Osteocyte (in vitro differentiated cells): ENCODE results near the gene TRNP1. TPM values are rescaled to one million over a fixed set of nuclear protein-coding genes. Genes with fewer than 3 reads are reported as not detected.

Source experiments
- DNase-seq: peaks from one replicate; pipeline ENCODE4 v3.0.0; 2021; ENCODE audit warnings: mixed read lengths; ENCODE audit not compliant: unreplicated experiment; ENCODE audit errors: extremely low spot score
- H3K27ac Mint-ChIP-seq: one replicate; pipeline ENCODE4 v1.8.0; 2021; ENCODE audit warnings: mild to moderate bottlenecking, mixed read lengths; ENCODE audit not compliant: unreplicated experiment
- H3K27me3 Mint-ChIP-seq: one replicate; pipeline ENCODE4 v1.8.0; 2021; ENCODE audit warnings: mixed read lengths; ENCODE audit not compliant: unreplicated experiment
- H3K36me3 Mint-ChIP-seq: one replicate; pipeline ENCODE4 v1.8.0; 2021; ENCODE audit warnings: mixed read lengths; ENCODE audit not compliant: unreplicated experiment
- H3K4me1 Mint-ChIP-seq: one replicate; pipeline ENCODE4 v1.8.0; 2021; ENCODE audit warnings: mixed read lengths; ENCODE audit not compliant: unreplicated experiment
- H3K4me3 Mint-ChIP-seq: one replicate; pipeline ENCODE4 v1.8.0; 2021; ENCODE audit warnings: mild to moderate bottlenecking, moderate library complexity, mixed read lengths; ENCODE audit not compliant: unreplicated experiment
- H3K9me3 Mint-ChIP-seq: one replicate; pipeline ENCODE4 v1.8.0; 2021; ENCODE audit warnings: mixed read lengths; ENCODE audit not compliant: unreplicated experiment
- CTCF ChIP-seq: fragments of 200-600 bp; sonication (generic); IDR thresholded peaks from 2 replicates; pipeline ENCODE4 v1.5.0; 2021; ENCODE audit warnings: antibody characterized with exemption, mild to moderate bottlenecking, moderate library complexity
- total RNA-seq: library from RNA; stranded (reverse); gene quantifications from 2 replicates; pipeline ENCODE4 v1.2.1, GENCODE V29; 2021

Gene TRNP1
- total RNA-seq, 1 donor from 2014 or later: 33.7 TPM

DNA sequence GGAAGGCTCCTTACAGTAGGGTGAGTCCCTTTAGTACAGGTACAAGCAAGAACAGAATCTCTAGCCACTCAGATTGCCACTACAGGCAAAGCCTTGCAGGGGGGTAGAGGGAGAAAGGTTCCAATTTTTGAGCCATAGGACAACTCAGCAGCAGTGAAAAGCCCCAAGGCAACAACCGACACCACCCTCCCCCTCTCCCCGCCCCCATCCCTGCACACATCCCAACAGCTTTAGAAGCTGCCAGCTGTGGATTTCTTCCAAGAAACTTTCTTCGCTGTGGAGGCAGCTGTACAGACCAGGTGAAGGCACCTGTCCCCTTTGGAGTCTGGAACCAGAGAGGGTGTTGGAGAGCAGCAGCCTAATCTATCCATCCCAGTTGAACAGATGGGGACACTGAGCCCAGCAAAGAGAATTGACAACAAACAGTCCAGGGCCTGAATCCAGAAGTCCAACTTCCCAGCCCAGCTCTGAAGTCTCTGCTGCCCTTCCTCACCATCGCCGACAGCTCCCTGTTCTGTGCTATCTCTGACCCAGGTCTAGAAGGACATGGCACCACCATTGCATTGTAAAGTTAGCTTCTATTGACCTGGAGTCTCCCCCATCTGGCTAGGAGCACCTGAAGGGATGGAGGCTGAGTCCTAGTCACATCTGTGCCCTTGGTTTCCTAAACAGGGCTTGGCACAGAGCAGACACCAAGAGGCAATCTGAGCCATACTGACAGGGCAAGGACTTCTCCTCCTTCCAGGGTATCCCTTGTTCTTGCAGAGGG is 16.9 kb downstream of the TRNP1 start:
- H3K36me3 Mint-ChIP-seq: no peaks in the 10 kb centered on the region
- DNase-seq: no peak
- H3K4me3 Mint-ChIP-seq: peak overlapping the region; percentile 69
- peak overlapping the region; percentile 82 for H3K27ac Mint-ChIP-seq
- H3K9me3 Mint-ChIP-seq: no peaks in the 10 kb centered on the region
- H3K4me1 Mint-ChIP-seq: peaks cover 48% of the 10 kb centered on the region
- H3K27me3 Mint-ChIP-seq: no peaks in the 10 kb centered on the region
- no peak for TF ChIP-seq CTCF

DNA sequence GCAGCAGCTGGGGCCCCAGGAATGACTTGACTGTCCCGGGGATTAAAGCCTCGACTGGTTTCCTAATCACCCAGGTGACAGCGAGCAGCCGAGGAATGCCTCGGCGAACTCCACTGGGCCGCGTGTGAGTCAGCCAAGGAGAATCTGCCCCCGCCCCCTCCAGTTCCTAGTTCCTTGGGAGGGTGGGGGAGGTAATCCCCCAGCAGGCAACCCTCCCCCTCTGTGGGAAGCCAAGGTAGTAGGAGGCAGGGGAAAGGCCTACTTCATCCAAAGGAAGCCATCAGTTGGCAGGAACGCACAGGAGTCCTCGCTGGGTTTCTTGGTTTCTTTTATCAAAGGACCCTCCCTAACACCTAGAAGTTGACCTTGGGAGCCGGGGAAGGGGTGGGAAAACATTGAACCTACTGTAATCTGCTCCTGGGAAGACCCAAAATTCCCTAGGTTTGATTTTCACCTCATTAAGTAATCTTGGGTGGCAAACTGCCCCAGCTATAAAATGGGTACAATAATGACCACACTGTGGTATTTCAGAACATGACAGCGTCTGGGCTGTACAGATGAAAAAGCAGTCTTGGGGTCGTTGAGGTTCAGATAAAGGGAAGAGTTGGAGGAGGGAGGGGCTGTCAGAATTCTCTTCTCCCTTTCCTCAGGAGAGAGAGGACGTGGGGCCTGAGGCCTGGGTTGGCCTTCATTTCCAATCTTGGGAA is 17.7 kb downstream of the TRNP1 start:
- no peak for TF ChIP-seq CTCF
- H3K9me3 Mint-ChIP-seq: no peaks in the 10 kb centered on the region
- peak overlapping the region; percentile 69 for H3K4me3 Mint-ChIP-seq
- H3K36me3 Mint-ChIP-seq: no peaks in the 10 kb centered on the region
- DNase-seq: no peak
- peaks cover 46% of the 10 kb centered on the region for H3K4me1 Mint-ChIP-seq
- H3K27me3 Mint-ChIP-seq: no peaks in the 10 kb centered on the region
- H3K27ac Mint-ChIP-seq: peak overlapping the region; percentile 82

- Mint-ChIP-seq H3K27ac (peak overlapping the region; percentile 82), H3K36me3 (no peaks in the 10 kb centered on the region), H3K27me3 (no peaks in the 10 kb centered on the region), H3K4me3 (peak overlapping the region; percentile 69), H3K9me3 (no peaks in the 10 kb centered on the region), H3K4me1 (peaks cover 43% of the 10 kb centered on the region)
- TF ChIP-seq CTCF: no peak
- no peak for DNase-seq
Measured at GRCh38 chr1:27011976-27012563, 18.6 kb downstream of the TRNP1 start.

DNA sequence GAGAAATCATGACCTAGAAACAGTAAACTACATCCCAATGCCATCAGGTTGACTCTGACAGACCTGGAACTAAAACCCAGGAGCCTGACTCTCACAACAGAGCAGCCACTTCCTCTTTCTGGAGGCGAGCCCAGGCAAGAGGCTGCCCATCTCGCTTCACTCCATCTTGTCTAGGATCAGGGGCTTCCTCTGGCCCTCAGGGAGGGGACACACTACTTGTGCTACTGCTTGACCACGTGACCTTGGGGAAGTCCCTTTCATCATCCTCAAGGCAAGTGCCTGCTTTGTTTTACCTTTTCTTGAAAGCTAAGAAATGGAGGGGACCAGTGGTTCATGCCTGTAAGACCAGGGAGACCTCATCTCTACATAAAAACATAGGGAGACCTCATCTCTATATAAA is 21.8 kb downstream of the TRNP1 start:
- TF ChIP-seq CTCF: no peak
- Mint-ChIP-seq H3K9me3 (no peaks in the 10 kb centered on the region), H3K4me1 (peaks cover 23% of the 10 kb centered on the region), H3K4me3 (no peak overlapping the region), H3K27ac (no peak overlapping the region), H3K36me3 (no peaks in the 10 kb centered on the region), H3K27me3 (no peaks in the 10 kb centered on the region)
- DNase-seq: no peak

- no peaks in the 10 kb centered on the region for H3K27me3 Mint-ChIP-seq
- no peaks in the 10 kb centered on the region for H3K9me3 Mint-ChIP-seq
- TF ChIP-seq CTCF: no peak
- no peak for DNase-seq
- H3K4me1 Mint-ChIP-seq: peaks cover 14% of the 10 kb centered on the region
- no peak overlapping the region for H3K4me3 Mint-ChIP-seq
- no peak overlapping the region for H3K27ac Mint-ChIP-seq
- H3K36me3 Mint-ChIP-seq: no peaks in the 10 kb centered on the region
Measured at GRCh38 chr1:27016376-27016775, 22.9 kb downstream of the TRNP1 start.
